Measurements from ENCODE around the gene CRISP1. TPM values are rescaled to one million over a fixed set of nuclear protein-coding genes. Genes with fewer than 3 reads are reported as not detected.

CRISP1 gene
- total and polyA plus RNA-seq, 9 of the 15 experiments (the other 6 are each of a cell fraction or from before 2014, with no cell fraction given) = not detected

- TF ChIP-seq NRF1 (conservative IDR thresholded peaks at IDR 0.05 in 1 of 2, IDR thresholded peaks at IDR 0.05 in 1 of 2) = no peak
- TF ChIP-seq RAD21 (CRISPR knock-in tag; conservative IDR thresholded peaks at IDR 0.05 in 1 of 2, IDR thresholded peaks at IDR 0.05 in 1 of 2) = peak; percentile 34 to 35
- no peak for TF ChIP-seq ELK1 (CRISPR knock-in tag; IDR thresholded peaks at IDR 0.05)
- no peak for TF ChIP-seq TCF7L2 (IDR thresholded peaks at IDR 0.05; ENCODE audit: low read depth, low read length)
- peak; percentile 88 for TF ChIP-seq ZNF431 (CRISPR knock-in tag; IDR thresholded peaks at IDR 0.05)
- 0 out of 2 replicates have a peak, but pooled peaks have one; percentile 18 for TF ChIP-seq EGR1 (conservative IDR thresholded peaks at IDR 0.05)
- no peak for TF ChIP-seq ARID3B (CRISPR knock-in tag; IDR thresholded peaks at IDR 0.05; ENCODE audit: borderline replicate concordance)
- TF ChIP-seq PHF20 (IDR thresholded peaks at IDR 0.05; ENCODE audit: partially characterized antibody) = no peak
- TF ChIP-seq HDAC1 (IDR thresholded peaks at IDR 0.05) = peak in 1 of 2 experiments; percentile 99; a peak in 2 of 4 replicates
- no peak for TF ChIP-seq STAT5B (CRISPR knock-in tag; IDR thresholded peaks at IDR 0.05)
- no peak for TF ChIP-seq NR0B1 (IDR thresholded peaks at IDR 0.05; ENCODE audit: partially characterized antibody)
- TF ChIP-seq ZNF274 (IDR thresholded peaks at IDR 0.05; ENCODE audit: borderline replicate concordance, low read depth, low read length) = no peak
- no peak for TF ChIP-seq KDM2B (CRISPR knock-in tag; IDR thresholded peaks at IDR 0.05)
- no peak for TF ChIP-seq NFE2L1 (tag; IDR thresholded peaks at IDR 0.05; ENCODE audit: borderline replicate concordance, low read depth)
- no peak for TF ChIP-seq ZNF507 (tag; conservative IDR thresholded peaks at IDR 0.05)
- no peak for TF ChIP-seq PBX2 (CRISPR knock-in tag; IDR thresholded peaks at IDR 0.05; ENCODE audit: low read depth)
- peak; percentile 65; the same call in 1 of the 2 replicates for TF ChIP-seq PBX2 (tag; conservative IDR thresholded peaks at IDR 0.05; ENCODE audit: low read depth)
Measured at GRCh38 chr6:49888742-49889431, 22.6 kb upstream of the CRISP1 start (continued).

Data from K562 (cell line).